ENCODE measurements around the gene WDR5.

GRCh38 chr9:134100040-134100439, 35.8 kb upstream of the WDR5 start:
- TF ChIP-seq CTCF (conservative IDR thresholded peaks at IDR 0.05 in 1 of 2, IDR thresholded peaks at IDR 0.05 in 1 of 2; ENCODE audit: low read depth in 1 of 2, low read length in 2 of 2) = no peak
- TF ChIP-seq EZH2 (IDR thresholded peaks at IDR 0.05; ENCODE audit: low read length, missing control alignments) = no peak
